Liver (tissue), 9 donors: ENCODE data around the gene C16orf92. TPM values are rescaled to one million over a fixed set of nuclear protein-coding genes. Genes with fewer than 3 reads are reported as not detected.

Source experiments
- DNase-seq: peaks from one replicate; pipeline ENCODE4 v3.0.0-alpha.2; 2017; ENCODE audit warnings: low spot score
- H3K27ac ChIP-seq, 2 donors: one replicate each; pipeline ENCODE4 v1.7.0; 2013; ENCODE audit warnings: inconsistent platforms in 2 of 2, low read length in 2 of 2, control low read depth in 1 of 2, low read depth in 1 of 2, mild to moderate bottlenecking in 1 of 2
- H3K27me3 ChIP-seq, 4 donors: one replicate each; pipeline versions ENCODE4 v1.6.1 to v1.7.0; 2013; ENCODE audit warnings: low read length in 3 of 4, inconsistent platforms in 1 of 4, mild to moderate bottlenecking in 1 of 4, moderate library complexity in 1 of 4; ENCODE audit not compliant: control insufficient read depth in 4 of 4, insufficient read depth in 4 of 4
- H3K36me3 ChIP-seq, 4 donors: one replicate each; pipeline versions ENCODE4 v1.6.1 to v1.7.0; 2013; ENCODE audit warnings: low read length in 3 of 4, mild to moderate bottlenecking in 3 of 4, low read depth in 1 of 4, moderate library complexity in 1 of 4; ENCODE audit not compliant: control insufficient read depth in 4 of 4, insufficient read depth in 3 of 4
- H3K4me1 ChIP-seq, 4 donors: one replicate each; pipeline versions ENCODE4 v1.6.1 to v1.7.0; 2013; ENCODE audit warnings: low read length in 3 of 4, mild to moderate bottlenecking in 3 of 4, moderate library complexity in 1 of 4; ENCODE audit not compliant: control insufficient read depth in 4 of 4, insufficient read depth in 4 of 4
- H3K4me3 ChIP-seq, 3 donors: one replicate each; pipeline versions ENCODE4 v1.6.1 to v1.7.0; 2013; ENCODE audit warnings: low read length in 3 of 3, control low read depth in 1 of 3, low read depth in 1 of 3, mild to moderate bottlenecking in 1 of 3
- H3K9ac ChIP-seq, 2 donors: one replicate each; pipeline ENCODE4 v1.7.0; 2013; ENCODE audit warnings: low read length in 2 of 2, mild to moderate bottlenecking in 2 of 2, moderate library complexity in 2 of 2, control low read depth in 1 of 2, low read depth in 1 of 2
- H3K9me3 ChIP-seq, 4 donors: one replicate each; pipeline versions ENCODE4 v1.6.1 to v1.7.0; 2013; ENCODE audit warnings: low read length in 3 of 4; ENCODE audit not compliant: control insufficient read depth in 4 of 4
- EGR1 ChIP-seq, 2 donors: IDR thresholded peaks; 2 replicates each; pipeline ENCODE4 v1.6.1; 2016 to 2018; ENCODE audit warnings: antibody characterized with exemption in 2 of 2, low read depth in 2 of 2
- FOXA1 ChIP-seq: IDR thresholded peaks from 2 replicates; pipeline ENCODE4 v1.6.1; 2016; ENCODE audit warnings: antibody characterized with exemption
- FOXA2 ChIP-seq: IDR thresholded peaks from 2 replicates; pipeline ENCODE4 v1.6.1; 2016; ENCODE audit warnings: antibody characterized with exemption
- GABPA ChIP-seq, 2 donors: IDR thresholded peaks in 1 of 2; conservative IDR thresholded peaks in 1 of 2; 2 replicates each; pipeline ENCODE4 v1.6.1; 2016; ENCODE audit warnings: antibody characterized with exemption in 2 of 2, mild to moderate bottlenecking in 1 of 2, moderate library complexity in 1 of 2
- HNF4A ChIP-seq, 2 donors: conservative IDR thresholded peaks; 2 replicates each; pipeline ENCODE4 v1.6.1; 2016; ENCODE audit warnings: antibody characterized with exemption in 2 of 2, mild to moderate bottlenecking in 2 of 2
- HNF4G ChIP-seq: IDR thresholded peaks from 2 replicates; pipeline ENCODE4 v1.6.1; 2016; ENCODE audit warnings: antibody characterized with exemption
- JUND ChIP-seq, 2 donors: IDR thresholded peaks; 2 replicates each; pipeline ENCODE4 v1.6.1; 2016; ENCODE audit warnings: antibody characterized with exemption in 2 of 2
- NR2F2 ChIP-seq: IDR thresholded peaks from 2 replicates; pipeline ENCODE4 v1.6.1; 2016; ENCODE audit warnings: antibody characterized with exemption
- RAD21 ChIP-seq, 2 donors: IDR thresholded peaks; 2 replicates each; pipeline ENCODE4 v1.6.1; 2016; ENCODE audit warnings: antibody characterized with exemption in 2 of 2, mild to moderate bottlenecking in 2 of 2
- RXRA ChIP-seq, 2 donors: IDR thresholded peaks; 2 replicates each; pipeline ENCODE4 v1.6.1; 2017 to 2018; ENCODE audit warnings: antibody characterized with exemption in 2 of 2, mild to moderate bottlenecking in 1 of 2
- SP1 ChIP-seq: IDR thresholded peaks from 2 replicates; pipeline ENCODE4 v1.6.1; 2018; ENCODE audit warnings: antibody characterized with exemption, mild to moderate bottlenecking
- TAF1 ChIP-seq: conservative IDR thresholded peaks from 2 replicates; pipeline ENCODE4 v1.6.1; 2016; ENCODE audit warnings: antibody characterized with exemption, mild to moderate bottlenecking
- YY1 ChIP-seq: IDR thresholded peaks from 2 replicates; pipeline ENCODE4 v1.6.1; 2016; ENCODE audit warnings: antibody characterized with exemption, mild to moderate bottlenecking
- WGBS: extraction: QIAGEN DNeasy Blood & Tissue Kit; methylation state at CpG from one replicate; pipeline ENCODE4 v1.1.7; 2013; 5-methylcytosine and 5-hydroxymethylcytosine counted together
- polyA plus RNA-seq, 2 donors: library from polyadenylated mRNA; stranded (reverse) in 1 of 2; unstranded in 1 of 2; fragments of 200-250 nt in 1 of 2; fragments of >200 nt in 1 of 2; fragmentation: Nextera tagmentation in 1 of 2; extraction: Ambion mirVana in 1 of 2; gene quantifications; one replicate each; pipeline versions ENCODE4 v1.2.1 to v1.2.3, GENCODE V29; 2013 to 2015
- total RNA-seq, 2 donors: library from RNA; depleted of rRNA; stranded (reverse); fragments of >200 nt; gene quantifications; one replicate each; pipeline ENCODE4 v1.2.3, GENCODE V29; 2014
- TF ChIP-seq, protein P1 (sequence below): fragments of 150-350 bp; IDR thresholded peaks from 2 replicates; pipeline ENCODE4 v1.5.1; 2017; ENCODE audit warnings: improper control_type of control experiment, low read depth, low read length; ENCODE audit not compliant: missing input control
- TF ChIP-seq, protein P2 (sequence below): IDR thresholded peaks from 2 replicates; pipeline ENCODE4 v1.6.1; 2016; ENCODE audit warnings: antibody characterized with exemption
- TF ChIP-seq, protein P3 (sequence below): IDR thresholded peaks from 2 replicates; pipeline ENCODE4 v1.6.1; 2016; ENCODE audit warnings: antibody characterized with exemption, mild to moderate bottlenecking
- TF ChIP-seq, protein P4 (sequence below): IDR thresholded peaks from 2 replicates; pipeline ENCODE4 v1.6.1; 2016; ENCODE audit warnings: antibody characterized with exemption
- TF ChIP-seq, protein P5 (sequence below): IDR thresholded peaks from 2 replicates; pipeline ENCODE4 v1.6.1; 2016; ENCODE audit warnings: antibody characterized with exemption
- donor health status: healthy.
- donor health status: healthy.
- donor health status: healthy.
- donor health status: healthy.
- donor health status: healthy.

Gene C16orf92
- total and polyA plus RNA-seq, 4 donors: not detected

DNA sequence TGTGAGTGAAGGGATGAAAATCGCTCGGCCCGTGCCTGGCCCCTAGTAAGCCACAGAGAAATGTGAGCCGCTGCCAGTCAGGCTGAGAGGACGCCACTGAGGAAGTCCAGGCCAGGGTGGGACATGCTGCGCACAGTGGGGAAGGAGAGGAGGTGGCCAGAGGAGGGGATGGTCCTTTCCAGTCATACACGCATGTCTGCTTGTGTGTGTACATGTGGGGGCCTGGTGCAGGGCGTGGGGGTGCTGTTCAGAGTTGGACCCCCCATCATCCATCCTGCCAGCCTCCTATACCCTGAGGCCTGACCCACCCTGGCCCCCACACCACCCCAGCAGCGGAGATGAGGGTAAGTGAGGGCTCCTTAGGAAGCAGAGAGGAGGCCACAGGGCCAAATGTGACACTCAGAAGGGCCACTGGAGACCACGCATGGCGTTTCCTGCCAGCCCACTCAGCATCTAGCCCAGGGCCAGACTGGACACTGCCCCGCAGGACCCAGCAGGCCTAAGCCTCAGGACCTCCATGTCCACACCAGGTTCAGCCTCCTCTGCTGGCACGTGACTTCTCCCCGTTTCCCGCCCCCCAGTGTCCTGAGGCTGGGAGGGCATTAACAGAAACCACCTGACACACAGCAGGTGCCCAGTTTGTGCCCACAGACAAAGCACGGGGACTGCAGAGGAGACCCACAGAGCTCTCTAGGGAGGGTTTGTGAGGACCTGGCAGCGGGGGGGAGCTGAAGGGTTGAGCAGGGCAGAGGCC lies 19.2 kb upstream of the C16orf92 start:
- DNase-seq: no peak
- Histone ChIP-seq H3K36me3 (peaks cover 0 to 10% (median 3%) of the 10 kb centered on the region in 4 donors), H3K9me3 (no peaks in the 10 kb centered on the region), H3K4me1 (no peaks in the 10 kb centered on the region), H3K27ac (no peak overlapping the region), H3K27me3 (no peaks in the 10 kb centered on the region), H3K9ac (no peak overlapping the region), H3K4me3 (no peak overlapping the region)
- TF ChIP-seq, protein P1, sequence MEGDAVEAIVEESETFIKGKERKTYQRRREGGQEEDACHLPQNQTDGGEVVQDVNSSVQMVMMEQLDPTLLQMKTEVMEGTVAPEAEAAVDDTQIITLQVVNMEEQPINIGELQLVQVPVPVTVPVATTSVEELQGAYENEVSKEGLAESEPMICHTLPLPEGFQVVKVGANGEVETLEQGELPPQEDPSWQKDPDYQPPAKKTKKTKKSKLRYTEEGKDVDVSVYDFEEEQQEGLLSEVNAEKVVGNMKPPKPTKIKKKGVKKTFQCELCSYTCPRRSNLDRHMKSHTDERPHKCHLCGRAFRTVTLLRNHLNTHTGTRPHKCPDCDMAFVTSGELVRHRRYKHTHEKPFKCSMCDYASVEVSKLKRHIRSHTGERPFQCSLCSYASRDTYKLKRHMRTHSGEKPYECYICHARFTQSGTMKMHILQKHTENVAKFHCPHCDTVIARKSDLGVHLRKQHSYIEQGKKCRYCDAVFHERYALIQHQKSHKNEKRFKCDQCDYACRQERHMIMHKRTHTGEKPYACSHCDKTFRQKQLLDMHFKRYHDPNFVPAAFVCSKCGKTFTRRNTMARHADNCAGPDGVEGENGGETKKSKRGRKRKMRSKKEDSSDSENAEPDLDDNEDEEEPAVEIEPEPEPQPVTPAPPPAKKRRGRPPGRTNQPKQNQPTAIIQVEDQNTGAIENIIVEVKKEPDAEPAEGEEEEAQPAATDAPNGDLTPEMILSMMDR: no peak
- TF ChIP-seq FOXA2 (no peak), NR2F2 (no peak), FOXA1 (no peak), RXRA (IDR thresholded peaks at IDR 0.05) (no peak), HNF4A (conservative IDR thresholded peaks at IDR 0.05) (no peak), HNF4G (no peak), EGR1 (IDR thresholded peaks at IDR 0.05; ENCODE audit: low read depth in 2 of 2) (no peak), SP1 (no peak), YY1 (no peak), RAD21 (IDR thresholded peaks at IDR 0.05) (no peak), TAF1 (no peak), GABPA (IDR thresholded peaks at IDR 0.05 in 1 of 2, conservative IDR thresholded peaks at IDR 0.05 in 1 of 2) (no peak), JUND (IDR thresholded peaks at IDR 0.05) (no peak)
- TF ChIP-seq, protein P2, sequence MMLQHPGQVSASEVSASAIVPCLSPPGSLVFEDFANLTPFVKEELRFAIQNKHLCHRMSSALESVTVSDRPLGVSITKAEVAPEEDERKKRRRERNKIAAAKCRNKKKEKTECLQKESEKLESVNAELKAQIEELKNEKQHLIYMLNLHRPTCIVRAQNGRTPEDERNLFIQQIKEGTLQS: no peak
- TF ChIP-seq, protein P3, sequence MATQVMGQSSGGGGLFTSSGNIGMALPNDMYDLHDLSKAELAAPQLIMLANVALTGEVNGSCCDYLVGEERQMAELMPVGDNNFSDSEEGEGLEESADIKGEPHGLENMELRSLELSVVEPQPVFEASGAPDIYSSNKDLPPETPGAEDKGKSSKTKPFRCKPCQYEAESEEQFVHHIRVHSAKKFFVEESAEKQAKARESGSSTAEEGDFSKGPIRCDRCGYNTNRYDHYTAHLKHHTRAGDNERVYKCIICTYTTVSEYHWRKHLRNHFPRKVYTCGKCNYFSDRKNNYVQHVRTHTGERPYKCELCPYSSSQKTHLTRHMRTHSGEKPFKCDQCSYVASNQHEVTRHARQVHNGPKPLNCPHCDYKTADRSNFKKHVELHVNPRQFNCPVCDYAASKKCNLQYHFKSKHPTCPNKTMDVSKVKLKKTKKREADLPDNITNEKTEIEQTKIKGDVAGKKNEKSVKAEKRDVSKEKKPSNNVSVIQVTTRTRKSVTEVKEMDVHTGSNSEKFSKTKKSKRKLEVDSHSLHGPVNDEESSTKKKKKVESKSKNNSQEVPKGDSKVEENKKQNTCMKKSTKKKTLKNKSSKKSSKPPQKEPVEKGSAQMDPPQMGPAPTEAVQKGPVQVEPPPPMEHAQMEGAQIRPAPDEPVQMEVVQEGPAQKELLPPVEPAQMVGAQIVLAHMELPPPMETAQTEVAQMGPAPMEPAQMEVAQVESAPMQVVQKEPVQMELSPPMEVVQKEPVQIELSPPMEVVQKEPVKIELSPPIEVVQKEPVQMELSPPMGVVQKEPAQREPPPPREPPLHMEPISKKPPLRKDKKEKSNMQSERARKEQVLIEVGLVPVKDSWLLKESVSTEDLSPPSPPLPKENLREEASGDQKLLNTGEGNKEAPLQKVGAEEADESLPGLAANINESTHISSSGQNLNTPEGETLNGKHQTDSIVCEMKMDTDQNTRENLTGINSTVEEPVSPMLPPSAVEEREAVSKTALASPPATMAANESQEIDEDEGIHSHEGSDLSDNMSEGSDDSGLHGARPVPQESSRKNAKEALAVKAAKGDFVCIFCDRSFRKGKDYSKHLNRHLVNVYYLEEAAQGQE: no peak
- TF ChIP-seq, protein P4, sequence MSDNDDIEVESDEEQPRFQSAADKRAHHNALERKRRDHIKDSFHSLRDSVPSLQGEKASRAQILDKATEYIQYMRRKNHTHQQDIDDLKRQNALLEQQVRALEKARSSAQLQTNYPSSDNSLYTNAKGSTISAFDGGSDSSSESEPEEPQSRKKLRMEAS: no peak
- TF ChIP-seq, protein P5, sequence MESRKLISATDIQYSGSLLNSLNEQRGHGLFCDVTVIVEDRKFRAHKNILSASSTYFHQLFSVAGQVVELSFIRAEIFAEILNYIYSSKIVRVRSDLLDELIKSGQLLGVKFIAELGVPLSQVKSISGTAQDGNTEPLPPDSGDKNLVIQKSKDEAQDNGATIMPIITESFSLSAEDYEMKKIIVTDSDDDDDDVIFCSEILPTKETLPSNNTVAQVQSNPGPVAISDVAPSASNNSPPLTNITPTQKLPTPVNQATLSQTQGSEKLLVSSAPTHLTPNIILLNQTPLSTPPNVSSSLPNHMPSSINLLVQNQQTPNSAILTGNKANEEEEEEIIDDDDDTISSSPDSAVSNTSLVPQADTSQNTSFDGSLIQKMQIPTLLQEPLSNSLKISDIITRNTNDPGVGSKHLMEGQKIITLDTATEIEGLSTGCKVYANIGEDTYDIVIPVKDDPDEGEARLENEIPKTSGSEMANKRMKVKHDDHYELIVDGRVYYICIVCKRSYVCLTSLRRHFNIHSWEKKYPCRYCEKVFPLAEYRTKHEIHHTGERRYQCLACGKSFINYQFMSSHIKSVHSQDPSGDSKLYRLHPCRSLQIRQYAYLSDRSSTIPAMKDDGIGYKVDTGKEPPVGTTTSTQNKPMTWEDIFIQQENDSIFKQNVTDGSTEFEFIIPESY: no peak
- WGBS: 93% methylated on average over 17 of the region's 17 CpGs
